Panc1 (cell line): ENCODE results near the gene PAK4. TPM values are rescaled to one million over a fixed set of nuclear protein-coding genes. Genes with fewer than 3 reads are reported as not detected.

Experiments used
- ATAC-seq: fragments of 200-7000 bp; cut with Tn5 transposase; 2 replicates; pipeline ENCODE4 v1.9.1; 2020; ENCODE audit warnings: mild to moderate bottlenecking, moderate library complexity
- BruUV-seq: library from RNA; stranded (reverse); fragments of 400-500 nt; replicated peaks from 2 replicates; lab custom pipeline; 2021; lab: Mats Ljungman, UMichigan
- CTCF ChIA-PET: fragments of 300-600 bp; sonication (Branson Sonifier 250); formaldehyde crosslinking; loops from one replicate; lab custom pipeline; 2022; ENCODE audit warnings: antibody characterized with exemption; lab: Charles Lee
- POLR2A ChIA-PET: fragments of 300-600 bp; sonication (Branson Sonifier 250); formaldehyde crosslinking; loops from one replicate; lab custom pipeline; 2022; ENCODE audit warnings: antibody characterized with exemption; lab: Charles Lee
- DNase-seq: peaks from one replicate; pipeline ENCODE4 v3.0.0-alpha.2; 2010; ENCODE audit warnings: low read depth, low spot score
- H3K27ac ChIP-seq: 2 replicates; pipeline ENCODE4 v1.5.1; 2011; ENCODE audit warnings: mild to moderate bottlenecking, low read length, inconsistent platforms
- H3K27me3 ChIP-seq: fragments of 200-500 bp; sonication (Bioruptor generic); 2 replicates; pipeline ENCODE4 v1.6.0; 2014; ENCODE audit warnings: low read length, inconsistent platforms; ENCODE audit not compliant: control insufficient read depth, insufficient read depth
- H3K36me3 ChIP-seq: fragments of 200-500 bp; sonication (Bioruptor generic); 2 replicates; pipeline ENCODE4 v1.5.1; 2014; ENCODE audit warnings: inconsistent platforms, mild to moderate bottlenecking, low read length, moderate library complexity; ENCODE audit not compliant: control insufficient read depth, insufficient read depth
- H3K4me1 ChIP-seq: 2 replicates; pipeline ENCODE4 v1.5.1; 2011; ENCODE audit warnings: inconsistent platforms, mild to moderate bottlenecking, low read length, moderate library complexity; ENCODE audit not compliant: control insufficient read depth, insufficient read depth
- H3K4me3 ChIP-seq, 2 experiments: 2 replicates each; pipeline ENCODE4 v1.5.1; 2011 to 2012; ENCODE audit warnings: low read depth in 2 of 2, low read length in 2 of 2, mild to moderate bottlenecking in 2 of 2, inconsistent platforms in 1 of 2, moderate library complexity in 1 of 2
- H3K9me3 ChIP-seq: fragments of 200-500 bp; sonication (Bioruptor generic); 2 replicates; pipeline ENCODE4 v1.5.1; 2014; ENCODE audit warnings: low read depth, mild to moderate bottlenecking, inconsistent platforms, low read length, moderate library complexity; ENCODE audit not compliant: control insufficient read depth, insufficient read depth
- POLR2AphosphoS5 ChIP-seq: IDR thresholded peaks from 2 replicates; pipeline ENCODE4 v1.6.1; 2012; ENCODE audit warnings: mild to moderate bottlenecking, low read depth, low read length, moderate library complexity
- SIN3A ChIP-seq: IDR thresholded peaks from 2 replicates; pipeline ENCODE4 v1.6.1; 2012; ENCODE audit warnings: low read depth, mild to moderate bottlenecking, low read length, moderate library complexity, borderline replicate concordance; ENCODE audit not compliant: insufficient read depth
- TCF7L2 ChIP-seq: IDR thresholded peaks from 2 replicates; pipeline ENCODE4 v1.6.1; 2011; ENCODE audit warnings: mild to moderate bottlenecking, low read depth, low read length, inconsistent platforms
- in situ Hi-C: cut with HindIII; loops from 2 replicates; pipeline ENCODE4 v1.10.0; 2016; ENCODE audit warnings: low sequenced_read_pairs, low pct_unique_long_range_greater_than_20kb
- intact Hi-C: fragments of 100-400 bp; cut with micrococcal nuclease; formaldehyde crosslinking; loops from one replicate; pipeline ENCODE4 v1.10.0; 2022; ENCODE audit not compliant: unreplicated experiment
- total RNA-seq: library from RNA; stranded (reverse); gene quantifications from one replicate; pipeline ENCODE4 v1.2.1, GENCODE V29; 2021; ENCODE audit not compliant: unreplicated experiment
- TF ChIP-seq, protein P1 (sequence below), 2 experiments: IDR thresholded peaks; 2 replicates each; pipeline ENCODE4 v1.6.1; 2011 to 2012; ENCODE audit warnings: low read depth in 2 of 2, control low read depth in 1 of 2, low read length in 1 of 2, mild to moderate bottlenecking in 1 of 2, moderate library complexity in 1 of 2; ENCODE audit not compliant: insufficient read depth in 1 of 2
- TF ChIP-seq, protein P2 (sequence below): fragments of 450-650 bp; IDR thresholded peaks from 2 replicates; pipeline ENCODE4 v1.5.1; 2017; ENCODE audit warnings: mild to moderate bottlenecking

Gene PAK4
- total RNA-seq, 1 experiment from 2014 or later, result 311 TPM

GRCh38 chr19:39223703-39224279, 98.2 kb downstream of the PAK4 start:
- intact Hi-C loops, result no loop called here
- BruUV-seq, result no TSS peak
- peak; percentile 40; the same call in 1 of the 2 replicates for ATAC-seq
- peaks cover 17% of the 10 kb centered on the region for H3K27me3 ChIP-seq
- ChIA-PET CTCF (interaction anchor here (0.6 to 0.7 kb wide), 2 partner anchors 24 to 99 kb away, joined by 3 to 4 read pairs; no protein-coding TSS in a partner anchor), POLR2A (interaction anchor here (0.9 kb wide), 1 partner anchor 115 kb away, joined by 3 read pairs; no protein-coding TSS in a partner anchor)
- no peak overlapping the region for H3K27ac ChIP-seq
- no peak for TF ChIP-seq SIN3A
- TF ChIP-seq, protein P1, sequence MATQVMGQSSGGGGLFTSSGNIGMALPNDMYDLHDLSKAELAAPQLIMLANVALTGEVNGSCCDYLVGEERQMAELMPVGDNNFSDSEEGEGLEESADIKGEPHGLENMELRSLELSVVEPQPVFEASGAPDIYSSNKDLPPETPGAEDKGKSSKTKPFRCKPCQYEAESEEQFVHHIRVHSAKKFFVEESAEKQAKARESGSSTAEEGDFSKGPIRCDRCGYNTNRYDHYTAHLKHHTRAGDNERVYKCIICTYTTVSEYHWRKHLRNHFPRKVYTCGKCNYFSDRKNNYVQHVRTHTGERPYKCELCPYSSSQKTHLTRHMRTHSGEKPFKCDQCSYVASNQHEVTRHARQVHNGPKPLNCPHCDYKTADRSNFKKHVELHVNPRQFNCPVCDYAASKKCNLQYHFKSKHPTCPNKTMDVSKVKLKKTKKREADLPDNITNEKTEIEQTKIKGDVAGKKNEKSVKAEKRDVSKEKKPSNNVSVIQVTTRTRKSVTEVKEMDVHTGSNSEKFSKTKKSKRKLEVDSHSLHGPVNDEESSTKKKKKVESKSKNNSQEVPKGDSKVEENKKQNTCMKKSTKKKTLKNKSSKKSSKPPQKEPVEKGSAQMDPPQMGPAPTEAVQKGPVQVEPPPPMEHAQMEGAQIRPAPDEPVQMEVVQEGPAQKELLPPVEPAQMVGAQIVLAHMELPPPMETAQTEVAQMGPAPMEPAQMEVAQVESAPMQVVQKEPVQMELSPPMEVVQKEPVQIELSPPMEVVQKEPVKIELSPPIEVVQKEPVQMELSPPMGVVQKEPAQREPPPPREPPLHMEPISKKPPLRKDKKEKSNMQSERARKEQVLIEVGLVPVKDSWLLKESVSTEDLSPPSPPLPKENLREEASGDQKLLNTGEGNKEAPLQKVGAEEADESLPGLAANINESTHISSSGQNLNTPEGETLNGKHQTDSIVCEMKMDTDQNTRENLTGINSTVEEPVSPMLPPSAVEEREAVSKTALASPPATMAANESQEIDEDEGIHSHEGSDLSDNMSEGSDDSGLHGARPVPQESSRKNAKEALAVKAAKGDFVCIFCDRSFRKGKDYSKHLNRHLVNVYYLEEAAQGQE (IDR thresholded peaks at IDR 0.05; ENCODE audit: insufficient read depth in 1 of 2, low read depth in 2 of 2, low read length in 1 of 2), result peak; percentile 99 to 100
- TF ChIP-seq POLR2AphosphoS5, result no peak
- TF ChIP-seq, protein P2, sequence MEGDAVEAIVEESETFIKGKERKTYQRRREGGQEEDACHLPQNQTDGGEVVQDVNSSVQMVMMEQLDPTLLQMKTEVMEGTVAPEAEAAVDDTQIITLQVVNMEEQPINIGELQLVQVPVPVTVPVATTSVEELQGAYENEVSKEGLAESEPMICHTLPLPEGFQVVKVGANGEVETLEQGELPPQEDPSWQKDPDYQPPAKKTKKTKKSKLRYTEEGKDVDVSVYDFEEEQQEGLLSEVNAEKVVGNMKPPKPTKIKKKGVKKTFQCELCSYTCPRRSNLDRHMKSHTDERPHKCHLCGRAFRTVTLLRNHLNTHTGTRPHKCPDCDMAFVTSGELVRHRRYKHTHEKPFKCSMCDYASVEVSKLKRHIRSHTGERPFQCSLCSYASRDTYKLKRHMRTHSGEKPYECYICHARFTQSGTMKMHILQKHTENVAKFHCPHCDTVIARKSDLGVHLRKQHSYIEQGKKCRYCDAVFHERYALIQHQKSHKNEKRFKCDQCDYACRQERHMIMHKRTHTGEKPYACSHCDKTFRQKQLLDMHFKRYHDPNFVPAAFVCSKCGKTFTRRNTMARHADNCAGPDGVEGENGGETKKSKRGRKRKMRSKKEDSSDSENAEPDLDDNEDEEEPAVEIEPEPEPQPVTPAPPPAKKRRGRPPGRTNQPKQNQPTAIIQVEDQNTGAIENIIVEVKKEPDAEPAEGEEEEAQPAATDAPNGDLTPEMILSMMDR, result no peak
- no peak for TF ChIP-seq TCF7L2
- in situ Hi-C loops, result no loop called here
- no peaks in the 10 kb centered on the region for H3K4me1 ChIP-seq
- no peak overlapping the region for H3K4me3 ChIP-seq
- no peaks in the 10 kb centered on the region for H3K9me3 ChIP-seq
- no peak for DNase-seq
- H3K36me3 ChIP-seq, result no peaks in the 10 kb centered on the region

DNA sequence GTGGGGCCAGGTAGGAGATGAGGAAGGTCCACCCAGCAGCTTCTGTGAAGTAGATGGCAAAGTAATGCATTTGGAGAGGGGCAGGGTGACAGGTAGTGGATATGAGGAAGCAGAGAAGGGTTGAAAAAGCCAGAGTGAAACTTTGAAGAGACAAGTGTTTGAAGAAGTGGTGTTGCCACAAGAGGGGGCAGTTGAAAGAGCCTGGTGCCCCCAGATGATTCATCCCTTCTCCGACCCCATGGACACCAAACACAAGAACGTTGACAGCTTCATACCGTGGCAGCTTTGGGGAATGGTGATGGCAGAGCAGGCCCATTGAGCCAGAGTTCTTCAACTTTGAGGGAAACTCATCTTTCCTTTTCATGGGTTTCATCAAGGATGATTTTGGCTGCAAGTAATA, 99.3 kb downstream of the PAK4 start:
- no peak for ATAC-seq
- intact Hi-C loops, result no loop called here

More for the DNA sequence above, 99.3 kb downstream of the PAK4 start:
- no peaks in the 10 kb centered on the region for H3K4me1 ChIP-seq
- ChIA-PET POLR2A (no interaction called here), CTCF (interaction anchor here (0.6 to 1.2 kb wide), 4 partner anchors 7 to 249 kb away, joined by 3 to 6 read pairs (median 6); partner anchors contain the start of gene FBXO17)
- H3K27ac ChIP-seq, result no peak overlapping the region
- no peak overlapping the region for H3K4me3 ChIP-seq
- H3K9me3 ChIP-seq, result no peaks in the 10 kb centered on the region
- DNase-seq, result no peak
- no peaks in the 10 kb centered on the region for H3K36me3 ChIP-seq
- TF ChIP-seq TCF7L2 (no peak), POLR2AphosphoS5 (no peak), SIN3A (no peak)
- TF ChIP-seq, protein P2, result no peak
- TF ChIP-seq, protein P1 (IDR thresholded peaks at IDR 0.05; ENCODE audit: insufficient read depth in 1 of 2, low read depth in 2 of 2, low read length in 1 of 2), result 0 out of 4 replicates have a peak, but pooled peaks of 1 of the 2 experiments have one; percentile 25
- H3K27me3 ChIP-seq, result peaks cover 13% of the 10 kb centered on the region
- BruUV-seq, result no TSS peak
- in situ Hi-C loops, result no loop called here
